Measurements from ENCODE around the gene SLC20A1. TPM values are rescaled to one million over a fixed set of nuclear protein-coding genes. Genes with fewer than 3 reads are reported as not detected.

The SLC20A1 gene
- total RNA-seq, 1 experiment from 2014 or later, result 99.9 TPM

DNA sequence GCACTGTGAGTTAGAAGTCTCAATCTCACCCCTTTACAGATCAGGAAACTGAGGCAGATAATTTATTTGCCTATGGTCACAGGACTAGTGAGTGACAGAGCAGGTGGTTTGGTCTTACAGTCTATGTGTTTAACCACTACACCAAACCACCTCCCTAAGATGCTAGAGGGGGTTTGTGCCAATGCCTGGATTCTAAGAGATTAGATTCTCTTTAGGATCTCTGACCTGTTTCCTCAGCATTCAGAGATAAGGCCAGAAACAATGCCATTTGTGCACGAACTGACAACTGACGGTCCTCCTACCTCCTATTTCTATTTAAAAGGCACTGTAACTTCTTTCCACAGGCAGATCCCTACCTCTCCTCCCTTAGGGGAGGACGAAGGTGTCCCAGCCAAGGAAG, 2.3 kb upstream of the SLC20A1 start:
- peak overlapping the region; percentile 98 for H3K4me2 ChIP-seq
- H3K27me3 ChIP-seq (ENCODE audit: insufficient read depth, low read depth), result no peaks in the 10 kb centered on the region
- DNase-seq, result no peak
- no peaks in the 10 kb centered on the region for H3K9me3 ChIP-seq (ENCODE audit: insufficient read depth, low read depth)
- H3F3A ChIP-seq (ENCODE audit: insufficient read depth, low read depth), result peaks cover 77% of the 10 kb centered on the region
- H3K79me2 ChIP-seq (ENCODE audit: low read depth), result peaks cover 49% of the 10 kb centered on the region
- peaks cover 17% of the 10 kb centered on the region for H4K20me1 ChIP-seq (ENCODE audit: insufficient read depth)
- peaks cover 19% of the 10 kb centered on the region for H3K36me3 ChIP-seq (ENCODE audit: low read depth)
- CTCF ChIA-PET, result no interaction called here
- no TSS peak for BruUV-seq (replicated peaks)
- H3K9me2 ChIP-seq (ENCODE audit: insufficient read depth), result no peaks in the 10 kb centered on the region
- POLR2A ChIA-PET (ENCODE audit: unreplicated experiment), result no interaction called here
- TF ChIP-seq EZH2 (IDR thresholded peaks at IDR 0.05; ENCODE audit: low read depth), result no peak
- peak overlapping the region; percentile 99 for H3K27ac ChIP-seq
- peak overlapping the region; percentile 19; the same call in 1 of the 2 replicates for H3K4me3 ChIP-seq
- intact Hi-C loops (cut with micrococcal nuclease; ENCODE audit: unreplicated experiment), result loop anchor here (5.0 to 10.0 kb wide), 2 partner anchors 431 to 644 kb away; no protein-coding TSS in a partner anchor
- no peak overlapping the region for H2AFZ ChIP-seq
- peaks cover 65% of the 10 kb centered on the region for H3K4me1 ChIP-seq (replicated peaks; ENCODE audit: insufficient read depth)

DNA sequence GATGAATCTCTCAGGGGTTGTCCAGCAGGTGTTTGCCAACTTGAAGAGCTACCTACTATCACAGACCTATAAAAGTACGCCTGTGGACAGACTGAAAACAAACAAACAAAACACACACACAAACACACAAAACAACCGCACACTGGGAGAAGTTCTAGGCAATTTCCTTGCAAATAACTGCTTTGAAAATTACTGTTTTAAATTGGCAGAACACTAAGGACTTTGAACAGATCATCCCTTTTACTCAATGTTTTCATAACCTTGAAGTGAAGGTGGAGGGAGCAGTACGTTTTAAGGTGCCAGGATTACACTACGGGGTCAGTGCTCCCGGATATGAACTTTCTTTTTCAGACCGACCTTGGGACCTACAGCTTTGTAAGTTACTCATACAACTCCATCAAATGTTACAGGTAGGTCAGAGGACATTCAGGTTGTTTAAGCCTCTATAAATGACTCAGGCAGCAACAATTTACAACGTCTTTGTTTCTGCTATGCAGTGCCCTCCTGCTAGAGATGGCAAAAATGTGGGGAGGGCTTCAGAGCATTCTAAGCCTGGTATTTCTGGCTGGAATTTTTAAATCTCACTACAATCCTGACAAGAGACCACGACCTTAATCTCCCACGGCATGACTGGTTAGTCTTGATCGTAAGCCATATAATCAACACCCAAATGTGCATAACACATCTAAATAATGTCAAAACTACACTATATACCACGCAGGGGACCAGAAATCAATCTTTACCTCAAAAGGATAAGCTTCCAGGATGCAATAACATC, 1.4 kb upstream of the SLC20A1 start:
- H3K27me3 ChIP-seq (ENCODE audit: insufficient read depth, low read depth), result no peaks in the 10 kb centered on the region
- peak; percentile 58 to 98 for DNase-seq
- H3K4me1 ChIP-seq (replicated peaks; ENCODE audit: insufficient read depth), result peaks cover 68% of the 10 kb centered on the region
- peak overlapping the region; percentile 98 for H3K4me2 ChIP-seq
- intact Hi-C loops (cut with micrococcal nuclease; ENCODE audit: unreplicated experiment), result loop anchor here (1.0 to 10.0 kb wide), 4 partner anchors 13 to 643 kb away; no protein-coding TSS in a partner anchor
- peaks cover 57% of the 10 kb centered on the region for H3K79me2 ChIP-seq (ENCODE audit: low read depth)
- H3K27ac ChIP-seq, result peak overlapping the region; percentile 99
- no peak overlapping the region for H2AFZ ChIP-seq
- H3F3A ChIP-seq (ENCODE audit: insufficient read depth, low read depth), result peaks cover 83% of the 10 kb centered on the region
- no peaks in the 10 kb centered on the region for H3K9me3 ChIP-seq (ENCODE audit: insufficient read depth, low read depth)
- H4K20me1 ChIP-seq (ENCODE audit: insufficient read depth), result peaks cover 26% of the 10 kb centered on the region
- no peaks in the 10 kb centered on the region for H3K9me2 ChIP-seq (ENCODE audit: insufficient read depth)
- TF ChIP-seq, protein P1, sequence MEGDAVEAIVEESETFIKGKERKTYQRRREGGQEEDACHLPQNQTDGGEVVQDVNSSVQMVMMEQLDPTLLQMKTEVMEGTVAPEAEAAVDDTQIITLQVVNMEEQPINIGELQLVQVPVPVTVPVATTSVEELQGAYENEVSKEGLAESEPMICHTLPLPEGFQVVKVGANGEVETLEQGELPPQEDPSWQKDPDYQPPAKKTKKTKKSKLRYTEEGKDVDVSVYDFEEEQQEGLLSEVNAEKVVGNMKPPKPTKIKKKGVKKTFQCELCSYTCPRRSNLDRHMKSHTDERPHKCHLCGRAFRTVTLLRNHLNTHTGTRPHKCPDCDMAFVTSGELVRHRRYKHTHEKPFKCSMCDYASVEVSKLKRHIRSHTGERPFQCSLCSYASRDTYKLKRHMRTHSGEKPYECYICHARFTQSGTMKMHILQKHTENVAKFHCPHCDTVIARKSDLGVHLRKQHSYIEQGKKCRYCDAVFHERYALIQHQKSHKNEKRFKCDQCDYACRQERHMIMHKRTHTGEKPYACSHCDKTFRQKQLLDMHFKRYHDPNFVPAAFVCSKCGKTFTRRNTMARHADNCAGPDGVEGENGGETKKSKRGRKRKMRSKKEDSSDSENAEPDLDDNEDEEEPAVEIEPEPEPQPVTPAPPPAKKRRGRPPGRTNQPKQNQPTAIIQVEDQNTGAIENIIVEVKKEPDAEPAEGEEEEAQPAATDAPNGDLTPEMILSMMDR (conservative IDR thresholded peaks at IDR 0.05), result no peak
- no peak for TF ChIP-seq EZH2 (IDR thresholded peaks at IDR 0.05; ENCODE audit: low read depth)
- ChIA-PET POLR2A (ENCODE audit: unreplicated experiment) (interaction anchor here (0.6 to 3.1 kb wide), 4 partner anchors 16 to 82 kb away, joined by 6 to 57 read pairs (median 7); no protein-coding TSS in a partner anchor), CTCF (interaction anchor here (0.5 to 1.7 kb wide), 8 partner anchors 10 to 60 kb away, joined by 3 to 19 read pairs (median 8); partner anchors contain the start of gene CHCHD5)
- BruUV-seq (replicated peaks), result TSS peak; percentile 93
- peak overlapping the region; percentile 70 for H3K4me3 ChIP-seq
- H3K36me3 ChIP-seq (ENCODE audit: low read depth), result peaks cover 27% of the 10 kb centered on the region

DNA sequence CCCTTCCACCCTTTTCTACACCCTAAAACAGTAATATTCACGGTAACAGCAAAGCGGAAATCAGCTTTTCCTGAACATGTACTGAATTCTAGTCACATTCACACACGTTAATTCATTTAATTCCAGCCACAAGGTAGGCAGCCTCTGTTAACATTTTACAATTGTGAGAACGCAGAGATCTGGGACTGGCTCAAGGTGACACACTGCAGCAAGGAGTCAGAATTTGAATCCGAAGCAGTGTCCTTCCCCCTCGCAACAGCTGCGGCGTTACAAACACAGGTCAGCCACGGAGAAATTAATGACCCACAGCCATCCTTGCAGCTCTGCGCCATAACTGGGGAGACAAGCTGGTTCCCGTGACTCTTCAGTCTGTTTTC, 818 bp upstream of the SLC20A1 start:
- Histone ChIP-seq H3K9me3 (ENCODE audit: insufficient read depth, low read depth) (no peaks in the 10 kb centered on the region), H3K79me2 (ENCODE audit: low read depth) (peaks cover 63% of the 10 kb centered on the region), H2AFZ (no peak overlapping the region), H3F3A (ENCODE audit: insufficient read depth, low read depth) (peaks cover 83% of the 10 kb centered on the region), H3K27ac (peak overlapping the region; percentile 99), H3K9me2 (ENCODE audit: insufficient read depth) (no peaks in the 10 kb centered on the region), H3K27me3 (ENCODE audit: insufficient read depth, low read depth) (no peaks in the 10 kb centered on the region), H3K4me1 (replicated peaks; ENCODE audit: insufficient read depth) (peaks cover 68% of the 10 kb centered on the region), H3K36me3 (ENCODE audit: low read depth) (peaks cover 33% of the 10 kb centered on the region), H3K4me3 (peak overlapping the region; percentile 70), H4K20me1 (ENCODE audit: insufficient read depth) (peaks cover 32% of the 10 kb centered on the region), H3K4me2 (peak overlapping the region; percentile 98)
- ChIA-PET POLR2A (ENCODE audit: unreplicated experiment) (interaction anchor here (0.6 to 3.1 kb wide), 7 partner anchors 15 to 82 kb away, joined by 3 to 57 read pairs (median 6); partner anchors contain the start of gene CHCHD5), CTCF (interaction anchor here (0.6 to 1.7 kb wide), 6 partner anchors 11 to 60 kb away, joined by 3 to 19 read pairs (median 8); partner anchors contain the start of gene CHCHD5)
- TF ChIP-seq, protein P1 (conservative IDR thresholded peaks at IDR 0.05), result no peak
- TF ChIP-seq EZH2 (IDR thresholded peaks at IDR 0.05; ENCODE audit: low read depth), result no peak
- DNase-seq, result no peak
- BruUV-seq (replicated peaks), result no TSS peak
- intact Hi-C loops (cut with micrococcal nuclease; ENCODE audit: unreplicated experiment), result loop anchor here (1.0 to 10.0 kb wide), 8 partner anchors 14 to 642 kb away; partner anchors contain the start of gene CHCHD5
